ENCODE measurements around the gene ICAM5.

ICAM5 gene

GRCh38 chr19:10256970-10257615, 32.7 kb upstream of the ICAM5 start:
- H3K36me3 ChIP-seq (ENCODE audit: control insufficient read depth, insufficient read depth, low read length), result peaks cover 17% of the 10 kb centered on the region
- H3K4me3 ChIP-seq (ENCODE audit: low read length), result no peak overlapping the region
- no peak overlapping the region for H3K27ac ChIP-seq (ENCODE audit: low read depth, low read length)
- H3K9ac ChIP-seq (ENCODE audit: low read length), result no peak overlapping the region
- H3K4me1 ChIP-seq (ENCODE audit: control insufficient read depth, insufficient read depth, low read length), result peaks cover 5% of the 10 kb centered on the region
- no peaks in the 10 kb centered on the region for H3K27me3 ChIP-seq (ENCODE audit: control insufficient read depth, insufficient read depth, low read length)

GRCh38 chr19:10258080-10258710, 31.6 kb upstream of the ICAM5 start:
- no peak overlapping the region for H3K27ac ChIP-seq (ENCODE audit: low read depth, low read length)
- H3K27me3 ChIP-seq (ENCODE audit: control insufficient read depth, insufficient read depth, low read length), result no peaks in the 10 kb centered on the region
- H3K9ac ChIP-seq (ENCODE audit: low read length), result no peak overlapping the region
- no peak overlapping the region for H3K4me3 ChIP-seq (ENCODE audit: low read length)
- peaks cover 17% of the 10 kb centered on the region for H3K36me3 ChIP-seq (ENCODE audit: control insufficient read depth, insufficient read depth, low read length)
- no peaks in the 10 kb centered on the region for H3K4me1 ChIP-seq (ENCODE audit: control insufficient read depth, insufficient read depth, low read length)

- peaks cover 17% of the 10 kb centered on the region for H3K36me3 ChIP-seq (ENCODE audit: control insufficient read depth, insufficient read depth, low read length)
- H3K9ac ChIP-seq (ENCODE audit: low read length), result no peak overlapping the region
- H3K27ac ChIP-seq (ENCODE audit: low read depth, low read length), result no peak overlapping the region
- no peaks in the 10 kb centered on the region for H3K27me3 ChIP-seq (ENCODE audit: control insufficient read depth, insufficient read depth, low read length)
- no peak overlapping the region for H3K4me3 ChIP-seq (ENCODE audit: low read length)
- H3K4me1 ChIP-seq (ENCODE audit: control insufficient read depth, insufficient read depth, low read length), result no peaks in the 10 kb centered on the region
These were observed 30.4 kb upstream of the ICAM5 start for GRCh38 chr19:10259162-10259905.

DNA sequence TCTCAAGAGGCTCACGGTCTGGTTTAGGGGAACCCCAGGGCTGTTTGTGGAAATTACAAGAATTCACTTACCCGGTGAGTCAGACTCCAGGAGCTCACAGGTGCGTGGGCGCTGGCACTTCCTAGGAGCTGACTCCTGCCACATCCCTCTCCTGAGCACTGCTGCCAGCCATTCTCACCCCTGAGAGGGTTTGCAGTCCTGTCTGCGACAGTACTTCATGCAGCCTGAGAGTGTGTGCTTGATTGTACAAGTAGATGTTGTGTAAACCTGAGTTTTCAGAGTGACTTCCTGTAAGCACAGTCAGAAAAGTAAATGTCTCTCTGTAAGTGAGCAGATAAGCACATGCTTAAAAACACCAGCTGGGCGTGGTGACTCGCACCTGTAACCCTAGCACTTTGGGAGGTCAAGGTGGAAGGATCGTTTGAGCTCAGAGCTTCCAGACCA, 29.6 kb upstream of the ICAM5 start:
- Histone ChIP-seq H3K27me3 (ENCODE audit: control insufficient read depth, insufficient read depth, low read length) (no peaks in the 10 kb centered on the region), H3K4me1 (ENCODE audit: control insufficient read depth, insufficient read depth, low read length) (no peaks in the 10 kb centered on the region), H3K9ac (ENCODE audit: low read length) (no peak overlapping the region), H3K4me3 (ENCODE audit: low read length) (no peak overlapping the region), H3K36me3 (ENCODE audit: control insufficient read depth, insufficient read depth, low read length) (peaks cover 16% of the 10 kb centered on the region), H3K27ac (ENCODE audit: low read depth, low read length) (no peak overlapping the region)

DNA sequence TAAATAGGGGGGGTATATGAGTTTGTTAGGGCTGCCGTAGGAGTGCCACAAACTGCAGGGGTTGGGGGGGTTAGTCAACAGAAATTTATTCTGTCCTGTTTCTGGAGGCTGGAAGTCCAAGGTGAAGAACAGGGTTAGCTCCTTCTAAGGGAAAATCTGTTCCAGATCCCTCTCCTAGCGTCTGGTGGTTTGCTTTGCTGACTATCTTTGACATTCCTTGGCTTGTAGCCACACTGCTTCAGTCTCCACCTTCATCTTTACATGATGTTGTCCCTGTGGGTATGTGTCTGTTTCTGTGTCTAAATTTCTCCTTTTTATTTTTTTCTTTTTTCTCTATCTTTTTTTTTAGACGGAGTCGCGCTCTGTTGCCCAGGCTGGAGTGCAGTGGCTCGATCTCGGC, 27.0 kb upstream of the ICAM5 start:
- Histone ChIP-seq H3K9ac (ENCODE audit: low read length) (no peak overlapping the region), H3K4me1 (ENCODE audit: control insufficient read depth, insufficient read depth, low read length) (no peaks in the 10 kb centered on the region), H3K27me3 (ENCODE audit: control insufficient read depth, insufficient read depth, low read length) (no peaks in the 10 kb centered on the region), H3K27ac (ENCODE audit: low read depth, low read length) (no peak overlapping the region), H3K4me3 (ENCODE audit: low read length) (no peak overlapping the region), H3K36me3 (ENCODE audit: control insufficient read depth, insufficient read depth, low read length) (peaks cover 3% of the 10 kb centered on the region)

GRCh38 chr19:10266706-10267105, 23.0 kb upstream of the ICAM5 start:
- Histone ChIP-seq H3K4me1 (ENCODE audit: control insufficient read depth, insufficient read depth, low read length) (no peaks in the 10 kb centered on the region), H3K27ac (ENCODE audit: low read depth, low read length) (no peak overlapping the region), H3K27me3 (ENCODE audit: control insufficient read depth, insufficient read depth, low read length) (no peaks in the 10 kb centered on the region), H3K9ac (ENCODE audit: low read length) (no peak overlapping the region), H3K4me3 (ENCODE audit: low read length) (no peak overlapping the region), H3K36me3 (ENCODE audit: control insufficient read depth, insufficient read depth, low read length) (no peaks in the 10 kb centered on the region)

- H3K9ac ChIP-seq (ENCODE audit: low read length), result no peak overlapping the region
- no peaks in the 10 kb centered on the region for H3K27me3 ChIP-seq (ENCODE audit: control insufficient read depth, insufficient read depth, low read length)
- no peak overlapping the region for H3K27ac ChIP-seq (ENCODE audit: low read depth, low read length)
- no peak overlapping the region for H3K4me3 ChIP-seq (ENCODE audit: low read length)
- H3K4me1 ChIP-seq (ENCODE audit: control insufficient read depth, insufficient read depth, low read length), result no peaks in the 10 kb centered on the region
- H3K36me3 ChIP-seq (ENCODE audit: control insufficient read depth, insufficient read depth, low read length), result no peaks in the 10 kb centered on the region
These were observed 21.7 kb upstream of the ICAM5 start for GRCh38 chr19:10268071-10268470.

GRCh38 chr19:10269333-10270179, 20.2 kb upstream of the ICAM5 start:
- H3K4me1 ChIP-seq (ENCODE audit: control insufficient read depth, insufficient read depth, low read length), result no peaks in the 10 kb centered on the region

GRCh38 chr19:10270180-10270615, 19.6 kb upstream of the ICAM5 start:
- Histone ChIP-seq H3K4me1 (ENCODE audit: control insufficient read depth, insufficient read depth, low read length) (no peaks in the 10 kb centered on the region), H3K27ac (ENCODE audit: low read depth, low read length) (peak overlapping the region; percentile 62), H3K36me3 (ENCODE audit: control insufficient read depth, insufficient read depth, low read length) (no peaks in the 10 kb centered on the region), H3K9ac (ENCODE audit: low read length) (peak overlapping the region; percentile 16), H3K27me3 (ENCODE audit: control insufficient read depth, insufficient read depth, low read length) (no peaks in the 10 kb centered on the region), H3K4me3 (ENCODE audit: low read length) (peak overlapping the region; percentile 65)

More at GRCh38 chr19:10269333-10270179, 20.2 kb upstream of the ICAM5 start:
- H3K4me3 ChIP-seq (ENCODE audit: low read length), result peak overlapping the region; percentile 65
- H3K9ac ChIP-seq (ENCODE audit: low read length), result no peak overlapping the region
- H3K36me3 ChIP-seq (ENCODE audit: control insufficient read depth, insufficient read depth, low read length), result no peaks in the 10 kb centered on the region
- H3K27me3 ChIP-seq (ENCODE audit: control insufficient read depth, insufficient read depth, low read length), result no peaks in the 10 kb centered on the region
- H3K27ac ChIP-seq (ENCODE audit: low read depth, low read length), result peak overlapping the region; percentile 58

DNA sequence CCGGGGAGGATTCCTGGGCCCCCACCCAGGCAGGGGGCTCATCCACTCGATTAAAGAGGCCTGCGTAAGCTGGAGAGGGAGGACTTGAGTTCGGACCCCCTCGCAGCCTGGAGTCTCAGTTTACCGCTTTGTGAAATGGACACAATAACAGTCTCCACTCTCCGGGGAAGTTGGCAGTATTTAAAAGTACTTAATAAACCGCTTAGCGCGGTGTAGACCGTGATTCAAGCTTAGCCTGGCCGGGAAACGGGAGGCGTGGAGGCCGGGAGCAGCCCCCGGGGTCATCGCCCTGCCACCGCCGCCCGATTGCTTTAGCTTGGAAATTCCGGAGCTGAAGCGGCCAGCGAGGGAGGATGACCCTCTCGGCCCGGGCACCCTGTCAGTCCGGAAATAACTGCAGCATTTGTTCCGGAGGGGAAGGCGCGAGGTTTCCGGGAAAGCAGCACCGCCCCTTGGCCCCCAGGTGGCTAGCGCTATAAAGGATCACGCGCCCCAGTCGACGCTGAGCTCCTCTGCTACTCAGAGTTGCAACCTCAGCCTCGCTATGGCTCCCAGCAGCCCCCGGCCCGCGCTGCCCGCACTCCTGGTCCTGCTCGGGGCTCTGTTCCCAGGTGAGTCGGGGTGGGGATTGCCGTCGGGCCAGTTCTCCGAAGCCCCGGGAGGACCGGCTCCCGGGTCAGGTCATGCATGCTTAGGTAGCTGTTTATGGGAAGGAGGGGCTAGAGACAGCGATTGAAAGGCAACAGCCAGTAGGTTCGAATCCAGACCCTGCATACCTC, 18.9 kb upstream of the ICAM5 start, which contains the start of gene ICAM1:
TSS of gene ICAM1 (plus strand) at position 505 of the 779 bp plus-strand sequence. CDS start at position 545, 40 bp downstream.
- Histone ChIP-seq H3K4me3 (ENCODE audit: low read length) (peak within 1 kb of the TSS; percentile 65), H3K4me1 (ENCODE audit: control insufficient read depth, insufficient read depth, low read length) (no peaks in the 10 kb centered on the region), H3K27me3 (ENCODE audit: control insufficient read depth, insufficient read depth, low read length) (no peaks in the 10 kb centered on the region), H3K36me3 (ENCODE audit: control insufficient read depth, insufficient read depth, low read length) (no peaks in the 10 kb centered on the region), H3K27ac (ENCODE audit: low read depth, low read length) (peak within 1 kb of the TSS; percentile 62), H3K9ac (ENCODE audit: low read length) (peak within 1 kb of the TSS; percentile 16)

- Histone ChIP-seq H3K4me3 (ENCODE audit: low read length) (peak overlapping the region; percentile 65), H3K27me3 (ENCODE audit: control insufficient read depth, insufficient read depth, low read length) (no peaks in the 10 kb centered on the region), H3K36me3 (ENCODE audit: control insufficient read depth, insufficient read depth, low read length) (no peaks in the 10 kb centered on the region), H3K9ac (ENCODE audit: low read length) (no peak overlapping the region), H3K27ac (ENCODE audit: low read depth, low read length) (peak overlapping the region; percentile 52), H3K4me1 (ENCODE audit: control insufficient read depth, insufficient read depth, low read length) (no peaks in the 10 kb centered on the region)
These were observed 18.1 kb upstream of the ICAM5 start for GRCh38 chr19:10271543-10272086.

Data from rectal smooth muscle tissue (tissue), 1 donor.